Natural killer cell (primary cell): Measurements from ENCODE around the gene PCNA. TPM values are rescaled to one million over a fixed set of nuclear protein-coding genes. Genes with fewer than 3 reads are reported as not detected.
A peak's percentile ranks its signal among the peaks of the same experiment; 100 is the strongest.

Experiments
- ATAC-seq, 3 donors: fragments of 150-1000 bp in 2 of 3; fragments of 200-7000 bp in 1 of 3; cut with Tn5 transposase; 1 replicate in 1 of 3; 2 replicates in 2 of 3; pipeline ENCODE4 v1.10.0; 2021; ENCODE audit warnings: mild to moderate bottlenecking in 2 of 3, moderate library complexity in 2 of 3
- DNase-seq, 2 donors: peaks; one replicate each; pipeline versions ENCODE4 v3.0.0 to v3.0.0-alpha.2; 2013 to 2021; ENCODE audit warnings: mixed read lengths in 1 of 2
- H3K27ac ChIP-seq: one replicate; pipeline ENCODE4 v1.5.1; 2013; ENCODE audit warnings: mild to moderate bottlenecking, low read length
- H3K27me3 ChIP-seq: one replicate; pipeline ENCODE4 v1.6.1; 2013; ENCODE audit warnings: low read length; ENCODE audit not compliant: control insufficient read depth, insufficient read depth
- H3K36me3 ChIP-seq: one replicate; pipeline ENCODE4 v1.6.1; 2013; ENCODE audit warnings: low read length; ENCODE audit not compliant: control insufficient read depth, insufficient read depth
- H3K4me1 ChIP-seq: one replicate; pipeline ENCODE4 v1.6.1; 2013; ENCODE audit warnings: low read length; ENCODE audit not compliant: control insufficient read depth, insufficient read depth
- H3K4me3 ChIP-seq: one replicate; pipeline ENCODE4 v1.5.1; 2013; ENCODE audit warnings: low read length
- H3K9me3 ChIP-seq: one replicate; pipeline ENCODE4 v1.6.1; 2013; ENCODE audit warnings: low read length; ENCODE audit not compliant: control insufficient read depth, insufficient read depth
- H3K27ac Mint-ChIP-seq, 2 donors: one replicate each; pipeline ENCODE4 v1.8.0; 2022; ENCODE audit warnings: mild to moderate bottlenecking in 2 of 2, mixed read lengths in 2 of 2, moderate library complexity in 1 of 2
- H3K27me3 Mint-ChIP-seq, 2 donors: one replicate each; pipeline ENCODE4 v1.8.0; 2022; ENCODE audit warnings: low read depth in 2 of 2, mixed read lengths in 2 of 2
- H3K36me3 Mint-ChIP-seq: one replicate; pipeline ENCODE4 v1.8.0; 2022; ENCODE audit warnings: mixed read lengths
- H3K4me1 Mint-ChIP-seq, 2 donors: one replicate each; pipeline ENCODE4 v1.8.0; 2022; ENCODE audit warnings: mixed read lengths in 2 of 2
- H3K4me3 Mint-ChIP-seq: one replicate; pipeline ENCODE4 v1.8.0; 2022; ENCODE audit warnings: mild to moderate bottlenecking, moderate library complexity, mixed read lengths
- H3K9me3 Mint-ChIP-seq, 2 donors: one replicate each; pipeline ENCODE4 v1.8.0; 2022; ENCODE audit warnings: mixed read lengths in 2 of 2
- CTCF ChIP-seq: fragments of 200-600 bp; IDR thresholded peaks from one replicate; pipeline ENCODE4 v1.8.0; 2022; ENCODE audit warnings: antibody characterized with exemption
- WGBS: methylation state at CpG from one replicate; pipeline ENCODE4 v1.1.7; 2013; ENCODE audit warnings: missing lambda C conversion rate; ENCODE audit not compliant: insufficient coverage; 5-methylcytosine and 5-hydroxymethylcytosine counted together
- intact Hi-C: fragments of 100-400 bp; cut with micrococcal nuclease; formaldehyde crosslinking; loops from one replicate; pipeline ENCODE4 v1.14.2; 2022
- total RNA-seq, 4 donors: library from RNA; stranded (reverse); fragments of 120-200 nt in 1 of 4; gene quantifications; one replicate each; pipeline versions ENCODE4 v1.2.3 to v1.2.4, GENCODE V29; 2013 to 2022

The PCNA gene
- total RNA-seq, 3 donors from 2014 or later (not counting 1 experiment from before 2014, with no cell fraction given) = 41.5 to 50.6 (median 46.9) TPM

- H3K36me3 Mint-ChIP-seq = no peaks in the 10 kb centered on the region
- no peak for TF ChIP-seq CTCF
- H3K4me1 Mint-ChIP-seq = peaks cover 6 to 20% of the 10 kb centered on the region in 2 donors
- H3K9me3 Mint-ChIP-seq = no peaks in the 10 kb centered on the region
- no peak overlapping the region for H3K4me3 Mint-ChIP-seq
- no peaks in the 10 kb centered on the region for H3K27me3 Mint-ChIP-seq
- H3K4me3 ChIP-seq = no peak overlapping the region
- no peaks in the 10 kb centered on the region for H3K9me3 ChIP-seq
- intact Hi-C loops = no loop called here
- no peak for DNase-seq
- H3K36me3 ChIP-seq = no peaks in the 10 kb centered on the region
- H3K27ac Mint-ChIP-seq = no peak overlapping the region
- ATAC-seq = no peak
- H3K27me3 ChIP-seq = no peaks in the 10 kb centered on the region
- H3K4me1 ChIP-seq = peaks cover 11% of the 10 kb centered on the region
- WGBS = 93% methylated on average over 4 of the region's 4 CpGs
- no peak overlapping the region for H3K27ac ChIP-seq
These were observed 49.2 kb downstream of the PCNA start for GRCh38 chr20:5070570-5070969.

GRCh38 chr20:5070081-5070480 is 49.7 kb downstream of the PCNA start:
- TF ChIP-seq CTCF = no peak
- no peaks in the 10 kb centered on the region for H3K9me3 Mint-ChIP-seq
- intact Hi-C loops = no loop called here
- peak overlapping the region in 1 of 2 donors; percentile 79 for H3K27ac Mint-ChIP-seq
- no peak overlapping the region for H3K4me3 ChIP-seq
- peaks cover 6 to 20% of the 10 kb centered on the region in 2 donors for H3K4me1 Mint-ChIP-seq
- DNase-seq (no peak), ATAC-seq (no peak)
- H3K36me3 Mint-ChIP-seq = no peaks in the 10 kb centered on the region
- H3K27me3 Mint-ChIP-seq = no peaks in the 10 kb centered on the region
- WGBS = 95% methylated on average over 7 of the region's 7 CpGs
- H3K36me3 ChIP-seq = no peaks in the 10 kb centered on the region
- no peaks in the 10 kb centered on the region for H3K9me3 ChIP-seq
- peaks cover 11% of the 10 kb centered on the region for H3K4me1 ChIP-seq
- H3K4me3 Mint-ChIP-seq = no peak overlapping the region
- no peak overlapping the region for H3K27ac ChIP-seq
- no peaks in the 10 kb centered on the region for H3K27me3 ChIP-seq

- intact Hi-C loops = no loop called here
- H3K27ac Mint-ChIP-seq = peak overlapping the region in 1 of 2 donors; percentile 79
- peaks cover 6 to 20% of the 10 kb centered on the region in 2 donors for H3K4me1 Mint-ChIP-seq
- H3K9me3 ChIP-seq = no peaks in the 10 kb centered on the region
- H3K27ac ChIP-seq = no peak overlapping the region
- WGBS = 57% methylated on average over 6 of the region's 8 CpGs
- ATAC-seq (peak in 1 of 3 donors; percentile 62), DNase-seq (no peak)
- no peaks in the 10 kb centered on the region for H3K27me3 Mint-ChIP-seq
- H3K27me3 ChIP-seq = no peaks in the 10 kb centered on the region
- no peaks in the 10 kb centered on the region for H3K9me3 Mint-ChIP-seq
- no peak overlapping the region for H3K4me3 ChIP-seq
- H3K36me3 ChIP-seq = no peaks in the 10 kb centered on the region
- TF ChIP-seq CTCF = no peak
- H3K4me3 Mint-ChIP-seq = no peak overlapping the region
- no peaks in the 10 kb centered on the region for H3K36me3 Mint-ChIP-seq
- H3K4me1 ChIP-seq = peaks cover 8% of the 10 kb centered on the region
These were observed 50.5 kb downstream of the PCNA start for GRCh38 chr20:5069141-5069806.
